GM18520 (cell line): ENCODE results near the gene MOB1B.
"Not testable (repeated sequence)": the region's sequence is repeated elsewhere in the genome, so short reads cannot be mapped to it uniquely, and the experiment has no call there.

Experiments used
- ATAC-seq: cut with Tn5 transposase; IDR thresholded peaks from one replicate; pipeline ENCODE4 v1.9.1; 2021; ENCODE audit not compliant: unreplicated experiment

The MOB1B gene

DNA sequence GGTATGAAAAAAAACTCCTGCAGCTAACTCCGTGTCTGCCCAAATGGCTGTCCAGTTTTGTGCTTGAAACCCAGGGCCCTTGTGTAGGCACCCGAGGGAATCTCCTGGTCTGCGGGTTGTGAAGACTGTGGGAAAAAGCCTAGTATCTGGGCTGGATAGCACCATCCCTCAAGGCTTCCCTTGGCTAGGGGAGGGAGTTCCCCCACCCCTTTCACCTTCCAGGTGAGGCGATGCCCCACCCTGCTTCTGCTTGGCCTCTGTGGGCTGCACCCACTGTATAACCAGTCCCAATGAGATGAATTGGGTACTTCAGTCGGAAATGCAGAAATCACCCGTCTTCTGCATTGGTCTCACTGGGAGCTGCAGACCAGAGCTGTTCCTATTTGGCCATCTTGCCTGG, 102.9 kb downstream of the MOB1B start:
- not testable (repeated sequence) for ATAC-seq

DNA sequence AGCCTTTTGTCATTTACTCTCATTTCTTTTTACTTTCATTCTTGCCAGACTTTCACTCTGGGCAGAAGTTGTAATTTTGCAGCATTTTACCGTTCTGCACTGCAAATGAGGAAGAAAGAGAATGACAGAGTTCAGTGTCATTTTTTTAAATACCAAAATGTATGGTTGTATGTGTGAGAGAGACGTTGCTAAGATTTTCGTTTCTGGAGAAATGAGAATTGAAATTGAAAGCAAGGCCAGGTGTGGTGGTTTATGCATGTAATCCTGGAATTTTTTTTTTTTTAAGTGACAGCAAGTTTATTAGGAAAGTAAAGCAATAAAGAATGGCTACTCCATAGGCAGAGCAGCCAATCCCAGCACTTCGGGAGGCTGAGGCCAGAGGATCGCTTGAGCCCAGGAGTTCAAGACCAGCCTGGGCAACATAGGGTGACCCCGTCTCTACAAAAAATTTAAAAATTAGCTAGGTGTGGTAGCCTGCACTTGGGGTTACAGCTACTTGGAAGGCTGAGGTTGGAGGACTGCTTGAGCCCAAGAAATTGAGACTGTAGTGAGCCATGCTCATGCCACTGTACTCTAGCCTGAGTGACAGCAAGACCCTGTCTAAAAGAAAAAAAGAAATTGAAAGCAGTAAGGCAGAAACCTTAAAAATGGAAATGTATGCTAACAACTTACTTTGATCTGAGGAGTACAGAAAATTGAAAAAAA, 104.2 kb downstream of the MOB1B start:
- ATAC-seq = peak; percentile 76

DNA sequence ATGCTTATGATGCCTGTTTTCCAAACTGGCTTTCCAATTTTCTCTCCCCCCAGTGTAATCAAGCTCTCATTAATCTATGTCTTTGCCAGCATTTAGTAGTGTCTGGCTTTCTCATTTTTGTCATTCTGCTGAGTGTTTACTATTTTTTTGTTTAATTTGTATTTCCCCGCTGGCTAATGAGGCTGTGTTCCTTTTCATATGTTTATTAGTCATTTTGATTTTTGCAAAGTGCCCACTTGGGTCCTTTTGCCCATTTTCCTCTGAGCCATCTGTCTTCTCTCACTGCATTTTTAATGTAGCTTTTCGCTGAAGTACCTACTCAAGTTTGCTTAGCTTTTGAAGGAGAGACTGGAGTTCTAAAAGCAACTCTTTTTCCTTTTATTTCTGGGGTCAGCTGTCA, 106.0 kb downstream of the MOB1B start:
- no peak for ATAC-seq

DNA sequence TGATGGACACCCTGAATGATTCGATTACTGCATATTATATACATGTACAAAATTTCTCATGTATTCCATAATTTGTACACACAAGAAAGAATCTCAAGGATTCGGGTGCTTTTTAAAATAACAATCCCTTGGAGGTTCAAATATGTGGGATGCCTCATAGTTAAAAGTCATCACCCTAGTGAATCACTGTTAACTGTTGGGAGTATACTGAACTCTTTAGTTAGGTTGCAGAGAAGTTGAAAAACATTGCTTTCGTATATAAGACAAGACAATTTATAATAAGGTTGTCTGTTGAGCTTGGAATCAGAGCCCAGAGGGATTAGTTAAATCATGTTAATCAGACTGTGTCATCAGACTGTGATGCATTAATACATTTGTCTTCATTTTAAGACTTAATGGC, 106.9 kb downstream of the MOB1B start:
- no peak for ATAC-seq

DNA sequence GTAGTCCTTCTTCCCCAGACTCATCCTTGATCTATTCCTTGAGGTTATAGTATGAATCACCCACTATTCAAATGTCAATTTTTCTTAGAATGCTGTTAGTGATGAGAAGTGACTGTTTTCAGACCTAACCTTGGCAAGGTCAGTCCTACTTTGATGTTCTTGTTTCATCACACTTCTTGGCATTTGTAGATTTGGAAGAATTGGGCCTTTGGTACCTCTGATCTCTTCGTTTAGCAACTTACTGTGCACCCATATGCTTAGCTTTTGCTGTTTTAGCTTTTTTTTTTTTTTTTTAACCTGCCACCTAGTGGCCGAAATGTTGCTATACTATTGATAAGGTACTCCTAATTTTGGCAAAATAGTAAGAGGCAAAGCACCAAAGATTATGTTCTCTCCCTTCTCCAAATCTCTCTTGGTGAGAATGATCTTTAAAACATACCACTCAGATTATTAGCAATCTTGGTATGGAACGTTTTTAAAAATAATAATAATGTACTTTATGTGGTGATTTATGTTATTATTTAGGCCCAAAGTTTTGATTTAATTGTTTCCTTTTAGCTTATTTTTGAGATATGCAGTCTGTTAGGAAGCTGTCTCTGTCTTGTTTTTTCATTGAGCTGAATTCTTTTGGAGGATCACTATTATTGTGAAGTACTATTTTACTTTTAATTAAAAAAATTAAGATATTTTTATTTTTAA, 107.9 kb downstream of the MOB1B start:
- peak; percentile 44 for ATAC-seq

DNA sequence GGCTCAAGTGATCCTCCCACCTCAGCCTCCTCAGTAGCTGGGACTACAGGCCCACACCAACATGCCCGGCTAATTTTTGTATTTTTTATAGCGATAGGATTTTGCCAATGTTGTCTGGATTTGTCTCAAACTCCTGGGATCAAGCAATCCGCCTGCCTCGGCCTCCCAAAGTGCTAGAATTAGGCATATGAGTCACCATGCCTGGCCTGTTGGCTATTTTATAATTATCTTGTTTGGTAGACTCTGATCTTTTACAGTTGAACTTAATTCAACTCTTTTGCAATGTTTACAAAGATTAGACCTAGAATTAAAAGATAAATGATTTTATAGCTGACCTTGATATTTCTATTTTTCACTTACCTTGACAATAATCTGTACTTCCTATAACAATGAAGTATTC, 109.3 kb downstream of the MOB1B start:
- ATAC-seq = no peak

DNA sequence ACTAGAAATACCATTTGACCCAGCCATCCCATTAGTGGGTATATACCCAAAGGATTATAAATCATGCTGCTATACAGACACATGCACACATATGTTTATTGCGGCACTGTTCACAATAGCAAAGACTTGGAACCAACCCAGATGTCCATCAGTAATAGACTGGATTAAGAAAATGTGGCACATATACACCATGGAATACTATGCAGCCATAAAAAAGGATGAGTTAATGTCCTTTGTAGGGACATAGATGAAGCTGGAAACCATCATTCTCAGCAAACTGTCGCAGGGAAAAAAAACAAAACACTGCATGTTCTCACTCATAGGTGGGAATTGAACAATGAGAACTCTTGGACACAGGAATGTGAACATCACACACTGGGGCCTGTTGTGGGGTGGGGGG, 115.2 kb downstream of the MOB1B start:
- ATAC-seq = not testable (repeated sequence)

DNA sequence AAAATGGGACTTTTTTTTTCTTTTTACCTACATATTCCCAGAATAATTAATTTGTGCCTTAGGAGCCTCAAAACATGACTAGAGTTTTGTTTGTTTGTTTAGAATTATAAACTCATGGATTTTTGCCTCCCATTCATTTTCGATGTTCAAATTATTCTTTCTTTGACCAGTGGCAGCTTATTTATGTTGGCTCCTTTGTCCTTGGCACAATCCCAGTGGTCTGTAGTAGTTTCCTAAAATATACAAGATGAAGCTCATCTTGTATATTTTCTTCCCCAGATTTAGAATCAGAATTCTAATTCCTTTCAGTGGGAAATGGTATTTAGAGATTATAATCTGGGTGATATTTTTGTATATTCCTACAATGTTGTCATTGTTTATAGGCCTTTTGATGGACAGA, 118.4 kb downstream of the MOB1B start:
- ATAC-seq = no peak

DNA sequence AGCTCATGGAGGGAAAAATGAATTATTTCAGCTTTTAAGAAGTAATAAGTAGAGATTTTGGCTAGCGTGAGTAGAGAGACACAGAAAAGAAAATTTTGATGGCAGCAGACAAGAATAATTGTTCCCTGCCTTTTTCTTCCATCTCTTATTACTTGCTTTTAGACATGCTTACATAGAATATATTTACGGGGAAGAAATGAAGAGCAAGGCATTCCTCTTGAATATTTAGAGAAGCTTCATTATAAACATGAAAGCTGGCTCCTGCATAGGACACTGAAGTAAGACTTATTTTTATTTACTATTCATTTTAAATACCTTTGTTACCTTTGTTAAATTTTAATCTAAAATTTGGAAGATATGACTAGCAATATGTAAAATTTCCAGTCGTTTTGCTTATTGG, 123.5 kb downstream of the MOB1B start:
- no peak for ATAC-seq

DNA sequence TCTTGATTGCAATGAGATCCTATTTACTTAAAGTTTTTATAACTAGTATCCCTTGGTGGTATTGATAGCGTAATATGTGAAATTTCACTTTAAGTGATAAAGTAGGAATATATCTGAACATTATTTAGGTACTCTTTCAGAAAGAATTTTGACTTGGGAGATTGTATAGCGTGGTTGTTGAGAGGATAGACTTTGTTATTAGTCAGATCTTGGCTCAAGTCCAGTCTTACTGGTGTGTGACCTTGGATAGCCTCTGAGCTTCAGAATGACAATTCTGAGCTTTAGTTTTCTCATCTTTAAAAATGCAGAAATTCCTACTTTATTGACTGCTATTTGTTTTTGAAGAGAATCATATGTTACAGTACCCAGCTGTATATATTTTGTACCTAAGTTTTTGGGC, 123.9 kb downstream of the MOB1B start:
- no peak for ATAC-seq

DNA sequence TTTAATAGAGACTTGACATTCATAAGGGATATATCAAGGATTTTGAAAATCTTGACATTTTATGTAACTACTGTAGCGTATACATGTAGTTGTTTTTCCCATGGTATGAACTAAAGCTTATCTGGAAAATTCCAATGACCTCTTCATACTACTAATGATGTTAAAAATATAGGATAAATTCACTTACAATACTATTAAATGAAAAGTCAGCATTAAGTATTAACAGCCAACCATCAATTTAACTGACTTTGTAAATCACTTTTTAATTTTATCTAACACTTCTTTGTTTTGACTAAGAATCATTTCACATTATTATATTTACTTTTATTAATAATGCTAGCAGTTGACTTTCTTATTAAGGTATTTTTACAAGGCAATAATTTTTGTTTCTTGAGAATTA, 125.4 kb downstream of the MOB1B start:
- ATAC-seq = no peak

DNA sequence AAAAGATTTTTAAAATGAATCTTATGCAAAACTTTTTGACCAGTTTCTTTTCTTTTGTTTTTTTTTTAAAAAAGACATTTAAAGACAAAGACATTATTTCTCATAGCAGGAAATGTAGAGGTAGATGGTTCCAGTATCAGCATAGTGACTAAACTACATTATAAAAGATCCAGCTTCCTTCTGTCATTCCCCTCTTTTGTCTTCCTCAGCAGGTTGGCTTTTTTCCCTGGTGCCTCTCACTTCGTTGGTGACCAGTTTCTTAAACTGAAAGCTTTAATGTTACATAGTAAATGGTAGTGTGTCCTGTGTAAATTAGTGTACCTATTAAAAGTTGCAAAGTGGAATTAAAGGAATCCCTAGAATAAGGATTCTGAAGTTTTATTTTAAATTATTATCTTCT, 127.3 kb downstream of the MOB1B start:
- no peak for ATAC-seq

DNA sequence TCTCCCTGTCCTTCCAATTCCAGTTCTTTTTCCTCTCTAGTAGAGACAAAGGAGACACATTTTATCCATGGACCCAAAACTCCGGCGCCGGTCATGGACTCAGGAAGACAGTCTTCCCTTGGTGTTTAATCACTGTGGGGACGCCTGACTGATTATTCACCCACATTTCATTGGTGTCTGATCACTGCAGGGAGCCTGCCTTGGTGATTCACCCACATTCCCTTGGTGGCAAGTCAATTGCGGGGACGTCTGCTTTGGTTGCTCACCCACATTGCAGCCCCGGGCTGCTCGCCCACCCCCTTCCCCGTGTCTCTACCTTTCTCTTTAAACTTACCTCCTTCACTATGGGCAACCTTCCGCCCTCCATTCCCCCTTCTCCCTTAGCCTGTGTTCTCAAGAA, 129.9 kb downstream of the MOB1B start:
- not testable (repeated sequence) for ATAC-seq
